Peyer's patch (tissue), 4 donors: ENCODE results near the gene UBP1.

ENCODE experiments used
- POLR2A ChIP-seq, 2 donors: fragments of 450-650 bp; IDR thresholded peaks; one replicate each; pipeline ENCODE4 v1.5.1; 2017; ENCODE audit warnings: antibody characterized with exemption in 2 of 2, mild to moderate bottlenecking in 2 of 2, moderate library complexity in 2 of 2
- TF ChIP-seq, protein P1 (sequence below), 6 experiments: fragments of 450-650 bp in 4 of 6; fragments of 200-600 bp in 2 of 6; sonication (generic) in 1 of 6; IDR thresholded peaks; one replicate each; pipeline ENCODE4 v1.5.1; 2017 to 2019; ENCODE audit warnings: antibody characterized with exemption in 6 of 6, mild to moderate bottlenecking in 3 of 6, moderate library complexity in 1 of 6

DNA sequence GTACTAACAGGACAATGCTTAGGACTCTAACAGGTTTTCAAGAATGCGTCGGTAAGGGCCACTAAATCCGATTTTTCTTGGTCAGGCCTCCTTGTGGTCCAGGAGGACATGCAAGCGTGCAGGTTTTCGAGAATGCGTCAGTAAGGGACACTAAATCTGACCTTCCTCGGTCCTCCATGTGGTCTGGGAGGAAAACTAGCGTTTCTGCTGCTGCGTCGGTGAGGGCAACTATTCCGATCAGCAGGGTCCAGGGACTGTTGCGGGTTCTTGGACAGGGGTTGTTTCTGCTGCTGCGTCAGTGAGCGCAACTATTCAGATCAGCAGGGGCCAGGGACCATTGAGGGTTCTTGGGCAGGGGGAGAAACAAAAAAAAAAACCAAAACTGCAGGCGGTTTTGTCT, 7.8 kb upstream of the UBP1 start:
- TF ChIP-seq POLR2A (IDR thresholded peaks at IDR 0.05): no peak
- TF ChIP-seq, protein P1, sequence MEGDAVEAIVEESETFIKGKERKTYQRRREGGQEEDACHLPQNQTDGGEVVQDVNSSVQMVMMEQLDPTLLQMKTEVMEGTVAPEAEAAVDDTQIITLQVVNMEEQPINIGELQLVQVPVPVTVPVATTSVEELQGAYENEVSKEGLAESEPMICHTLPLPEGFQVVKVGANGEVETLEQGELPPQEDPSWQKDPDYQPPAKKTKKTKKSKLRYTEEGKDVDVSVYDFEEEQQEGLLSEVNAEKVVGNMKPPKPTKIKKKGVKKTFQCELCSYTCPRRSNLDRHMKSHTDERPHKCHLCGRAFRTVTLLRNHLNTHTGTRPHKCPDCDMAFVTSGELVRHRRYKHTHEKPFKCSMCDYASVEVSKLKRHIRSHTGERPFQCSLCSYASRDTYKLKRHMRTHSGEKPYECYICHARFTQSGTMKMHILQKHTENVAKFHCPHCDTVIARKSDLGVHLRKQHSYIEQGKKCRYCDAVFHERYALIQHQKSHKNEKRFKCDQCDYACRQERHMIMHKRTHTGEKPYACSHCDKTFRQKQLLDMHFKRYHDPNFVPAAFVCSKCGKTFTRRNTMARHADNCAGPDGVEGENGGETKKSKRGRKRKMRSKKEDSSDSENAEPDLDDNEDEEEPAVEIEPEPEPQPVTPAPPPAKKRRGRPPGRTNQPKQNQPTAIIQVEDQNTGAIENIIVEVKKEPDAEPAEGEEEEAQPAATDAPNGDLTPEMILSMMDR (IDR thresholded peaks at IDR 0.05): no peak
